KBM-7 (cell line): Measurements from ENCODE around the gene ATP1A4.

Source experiments
- DNase-seq: peaks from one replicate; pipeline ENCODE4 v3.0.0-alpha.2; 2015
- in situ Hi-C: fragments of 300-500 bp; cut with MboI; formaldehyde crosslinking; loops from 2 replicates; pipeline ENCODE4 v1.14.3; 2020; ENCODE audit warnings: low sequenced_read_pairs, low pct_unique_long_range_greater_than_20kb, mixed read lengths

Gene ATP1A4

DNA sequence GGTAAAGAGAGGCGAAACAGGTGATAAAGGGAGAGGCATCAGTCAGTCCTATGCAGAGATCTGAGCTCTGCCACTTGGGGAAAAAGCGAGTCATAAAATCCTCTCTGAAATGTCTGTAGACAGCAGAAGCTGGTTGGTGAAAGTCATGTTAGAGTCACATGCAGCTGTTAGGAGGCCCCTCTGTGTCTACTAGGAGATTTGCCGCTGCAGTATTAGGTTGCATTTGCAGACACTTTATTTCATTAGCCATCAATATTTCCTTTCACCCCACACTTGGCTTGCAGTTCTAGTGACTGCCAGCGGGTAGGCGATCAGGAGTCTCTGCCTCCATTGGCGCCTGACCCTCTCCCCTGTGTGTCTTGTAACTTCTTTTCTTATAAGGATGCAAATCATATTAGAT is 16.2 kb downstream of the ATP1A4 start:
- in situ Hi-C loops, result no loop called here
- no peak for DNase-seq

DNA sequence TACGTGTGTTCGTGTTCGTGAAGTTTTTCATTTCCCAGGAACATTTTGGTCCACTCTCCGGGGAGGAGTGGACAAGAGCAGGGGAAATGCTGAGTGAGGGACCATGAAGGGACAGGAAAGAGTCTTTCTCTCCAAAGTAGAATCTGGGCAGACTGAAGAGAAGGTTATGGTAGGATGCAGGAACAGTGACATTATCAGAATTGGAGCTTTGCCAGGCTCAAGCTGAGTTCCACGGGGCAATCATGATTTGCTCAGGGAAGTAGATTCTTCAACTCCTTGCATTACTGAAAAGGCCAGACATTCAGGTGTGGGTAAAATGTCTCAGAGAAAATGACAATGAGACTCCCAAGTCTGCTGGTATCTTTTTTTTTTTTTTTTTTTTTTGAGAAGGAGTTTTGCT is 16.6 kb downstream of the ATP1A4 start:
- DNase-seq, result no peak

DNA sequence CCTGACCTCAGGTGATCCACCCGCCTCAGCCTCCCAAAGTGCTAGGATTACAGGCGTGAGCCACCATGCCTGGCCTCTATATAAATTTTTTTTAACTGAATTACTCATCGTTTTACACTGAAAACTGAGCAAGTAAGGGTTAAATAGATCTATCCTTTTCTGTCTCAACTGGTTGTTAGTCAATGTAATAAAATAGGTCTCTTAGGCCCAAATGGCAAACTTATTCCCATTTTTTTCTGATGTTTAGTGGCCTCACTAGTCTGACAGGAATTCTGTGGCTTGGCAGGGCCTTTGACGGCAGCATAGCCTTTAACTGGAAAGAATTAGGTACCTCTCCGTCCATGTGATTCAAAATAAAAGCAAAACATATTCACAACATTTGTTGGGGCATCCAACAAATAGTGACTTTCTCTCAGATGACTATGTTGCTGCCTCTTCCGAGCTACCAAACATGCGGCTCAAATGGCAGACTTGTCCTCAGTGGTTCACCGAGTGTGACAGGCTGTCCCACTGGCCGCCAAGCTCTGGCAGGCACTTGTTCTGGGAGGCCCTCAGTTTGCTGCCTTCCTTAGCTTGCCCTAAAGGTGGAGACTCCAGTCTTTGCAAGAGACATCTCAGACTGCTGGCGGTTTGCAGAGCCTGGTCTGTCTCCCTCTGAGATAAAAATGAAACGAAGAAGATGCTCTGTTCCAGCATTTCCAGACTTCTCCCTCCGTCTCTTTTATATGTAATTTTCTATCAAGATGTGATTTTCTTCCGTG is 17.4 kb downstream of the ATP1A4 start:
- in situ Hi-C loops, result no loop called here
- no peak for DNase-seq

More for the DNA sequence above, 16.6 kb downstream of the ATP1A4 start:
- in situ Hi-C loops, result no loop called here

DNA sequence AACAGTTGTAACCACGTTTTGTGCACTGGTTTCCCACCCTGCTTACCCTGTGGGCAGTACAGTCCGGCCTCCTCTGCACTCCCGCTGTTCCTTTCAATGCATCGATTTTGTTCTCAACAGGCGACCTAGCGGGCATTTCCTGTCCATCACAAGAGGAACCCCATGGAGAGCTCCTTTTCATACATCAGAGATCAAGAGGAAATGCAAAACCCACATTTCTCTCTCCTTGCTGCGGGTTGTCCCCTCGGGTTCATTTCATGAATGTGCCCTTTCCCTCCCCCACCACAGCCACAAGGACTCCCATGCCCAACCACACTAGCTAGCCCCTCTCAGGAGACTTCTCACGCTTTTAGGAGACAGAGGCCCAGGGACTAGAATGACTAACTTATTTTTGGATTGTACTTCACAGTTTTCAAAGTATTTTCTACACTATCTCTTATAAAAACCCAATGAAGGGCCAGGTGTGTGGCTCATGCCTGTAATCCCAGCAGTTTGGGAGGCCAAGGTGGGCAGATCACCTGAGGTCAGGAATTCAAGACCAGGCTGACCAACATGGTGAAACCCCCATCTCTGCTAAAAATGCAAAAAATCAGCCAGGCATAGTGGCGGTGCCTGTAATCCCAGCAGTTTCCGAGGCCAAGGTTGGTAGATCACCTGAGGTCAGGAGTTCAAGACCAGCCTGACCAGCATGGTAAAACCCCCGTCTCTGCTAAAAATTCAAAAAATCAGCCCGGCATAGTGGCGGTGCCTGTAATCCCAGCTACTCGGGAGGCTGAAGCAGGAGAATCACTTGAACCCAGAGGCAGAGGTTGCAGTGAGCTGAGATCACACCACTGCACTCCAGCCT is 18.4 kb downstream of the ATP1A4 start:
- in situ Hi-C loops, result no loop called here
- DNase-seq, result peak; percentile 88

DNA sequence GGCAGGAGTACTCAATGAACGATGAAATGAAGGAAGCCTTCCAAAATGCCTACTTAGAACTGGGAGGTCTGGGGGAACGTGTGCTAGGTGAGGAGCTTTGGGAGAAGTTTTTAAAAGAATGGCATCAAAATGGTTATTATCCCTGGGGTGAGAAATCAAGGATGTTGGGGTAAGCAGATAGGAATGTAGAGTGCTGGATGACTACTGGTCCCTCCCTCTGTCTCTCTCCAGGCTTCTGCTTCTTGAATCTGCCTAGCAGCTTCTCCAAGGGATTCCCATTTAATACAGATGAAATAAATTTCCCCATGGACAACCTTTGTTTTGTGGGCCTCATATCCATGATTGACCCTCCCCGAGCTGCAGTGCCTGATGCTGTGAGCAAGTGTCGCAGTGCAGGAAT is 20.0 kb downstream of the ATP1A4 start:
- no peak for DNase-seq
- in situ Hi-C loops, result no loop called here

DNA sequence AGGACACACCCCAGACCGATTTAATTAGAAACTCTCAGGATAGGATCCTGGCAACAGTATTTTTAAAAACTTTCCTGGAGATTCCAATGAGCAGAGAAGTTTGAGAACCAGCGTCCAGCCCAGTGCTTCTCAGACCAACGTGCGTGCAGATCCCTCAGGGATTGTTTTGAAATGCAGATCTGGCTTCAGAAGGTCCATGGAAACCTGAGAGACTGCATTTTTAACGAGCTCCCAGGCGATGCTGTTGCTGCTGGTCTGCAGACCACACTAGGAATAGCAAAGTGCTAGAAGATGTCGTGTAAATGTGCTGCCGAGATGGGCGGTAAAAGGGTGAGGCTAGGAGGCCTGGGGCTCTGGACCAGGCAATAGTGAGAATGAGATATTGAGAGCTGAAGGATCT is 20.6 kb downstream of the ATP1A4 start:
- DNase-seq, result no peak
- in situ Hi-C loops, result no loop called here

DNA sequence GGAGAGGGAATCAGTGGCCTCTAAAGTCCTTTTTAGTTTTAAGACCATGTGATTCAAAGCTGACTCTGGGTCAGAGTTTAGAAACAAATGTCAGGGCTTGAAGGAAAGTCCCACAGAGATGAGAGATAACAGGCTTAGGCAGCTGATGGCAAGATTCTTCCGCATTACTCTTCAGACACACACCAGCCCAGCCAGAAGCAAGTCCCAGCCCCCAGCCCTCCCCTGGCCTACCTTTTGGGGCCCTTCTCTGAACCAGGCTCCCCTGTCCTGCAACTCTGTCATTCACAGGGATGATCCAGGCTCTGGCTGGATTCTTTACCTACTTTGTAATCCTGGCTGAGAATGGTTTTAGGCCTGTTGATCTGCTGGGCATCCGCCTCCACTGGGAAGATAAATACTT is 25.8 kb downstream of the ATP1A4 start:
- DNase-seq, result no peak
- in situ Hi-C loops, result no loop called here

DNA sequence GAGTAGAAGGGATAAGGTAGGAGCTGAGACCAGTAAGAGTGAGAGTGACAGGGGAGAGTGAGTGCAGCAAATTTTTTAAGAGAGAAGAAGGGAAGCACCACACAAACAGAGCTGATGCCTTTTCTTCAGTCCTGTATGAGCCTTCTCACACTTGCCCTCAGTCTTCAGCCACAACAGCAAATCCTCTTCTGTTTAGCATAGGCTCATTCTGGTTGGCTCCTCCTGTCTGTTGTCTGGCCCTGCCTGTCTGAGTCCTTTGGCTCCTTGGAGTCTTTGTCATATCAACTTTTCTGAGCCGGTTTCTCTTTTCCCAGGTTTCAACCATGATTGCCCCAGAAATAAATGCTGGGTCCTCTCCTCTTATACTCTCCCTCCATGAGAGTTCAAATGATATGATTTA is 26.3 kb downstream of the ATP1A4 start:
- DNase-seq, result no peak
- in situ Hi-C loops, result no loop called here

DNA sequence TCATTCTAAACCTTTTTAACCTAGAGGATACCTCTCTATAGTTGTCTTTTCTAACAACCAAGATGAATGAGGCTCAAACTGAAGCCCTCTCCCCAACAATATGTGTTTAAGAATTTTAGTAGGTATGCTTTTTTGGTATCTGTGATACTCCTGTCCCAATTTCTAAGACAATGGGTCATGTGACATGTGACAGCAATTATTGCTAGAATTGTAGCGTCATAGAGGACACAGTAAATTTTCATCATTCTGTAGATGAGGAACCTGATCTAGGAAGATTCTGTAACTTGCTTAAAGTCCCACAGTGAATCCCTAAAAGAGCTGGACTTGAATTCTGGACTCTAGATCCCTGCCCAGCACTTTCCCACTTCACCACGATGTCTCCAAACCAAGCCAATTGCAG is 27.3 kb downstream of the ATP1A4 start:
- no peak for DNase-seq
- in situ Hi-C loops, result no loop called here

DNA sequence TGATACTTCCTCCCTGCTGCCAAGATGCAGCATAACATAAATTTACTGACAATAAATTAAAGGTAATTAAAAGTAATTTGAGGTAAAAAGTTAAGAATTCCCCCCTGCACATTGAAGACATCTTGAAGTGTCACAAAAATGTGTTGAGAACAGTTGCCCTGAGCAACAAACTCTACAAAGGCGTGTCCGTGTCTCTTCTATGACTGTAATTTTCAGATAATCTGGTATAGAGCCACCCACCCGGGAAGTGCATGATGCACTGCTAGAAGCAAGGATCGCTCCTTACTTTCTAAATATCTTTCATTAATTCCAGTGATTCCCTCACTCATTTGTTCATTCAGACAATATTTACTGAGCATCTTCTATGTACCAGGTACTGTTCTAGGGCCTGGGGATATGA is 27.9 kb downstream of the ATP1A4 start:
- DNase-seq, result no peak
- in situ Hi-C loops, result no loop called here

DNA sequence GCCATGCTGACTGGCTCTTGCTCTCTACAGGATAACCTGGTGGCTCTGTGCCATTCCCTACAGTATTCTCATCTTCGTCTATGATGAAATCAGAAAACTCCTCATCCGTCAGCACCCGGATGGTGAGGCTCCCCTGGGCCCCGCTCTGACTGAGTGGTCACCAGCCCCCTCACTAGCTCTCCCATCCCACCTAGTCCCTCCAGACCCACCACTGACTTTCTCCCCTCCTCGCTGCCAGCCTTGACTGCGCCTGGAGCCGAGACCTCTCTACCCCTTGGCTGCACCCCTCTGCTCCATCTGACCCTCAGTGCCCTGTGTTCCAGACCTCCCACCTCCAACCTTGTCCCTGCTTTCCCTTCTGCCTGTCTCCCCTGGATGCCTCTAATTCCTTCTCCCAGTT is 34.8 kb downstream of the ATP1A4 start:
- DNase-seq, result no peak
- in situ Hi-C loops, result no loop called here

DNA sequence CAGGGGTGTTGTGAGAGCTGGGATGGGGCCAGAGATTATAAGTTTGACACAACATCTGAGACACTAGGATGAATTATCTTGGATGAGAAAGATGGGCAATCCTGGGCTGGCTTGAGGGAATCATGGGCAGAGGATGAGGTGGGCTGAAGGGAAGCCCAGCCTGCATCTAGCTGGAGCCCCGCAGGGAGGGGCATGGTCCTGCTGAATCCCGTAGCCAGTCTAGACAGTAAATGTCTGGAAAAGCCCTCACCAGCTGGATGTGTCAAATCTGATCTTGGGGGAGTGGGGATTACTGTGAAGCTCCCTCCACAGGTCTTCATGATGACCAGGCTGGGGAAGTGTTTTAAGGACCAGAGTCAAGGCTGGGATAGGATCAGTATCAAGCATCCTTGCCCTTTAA is 35.3 kb downstream of the ATP1A4 start:
- no peak for DNase-seq
- in situ Hi-C loops, result no loop called here

DNA sequence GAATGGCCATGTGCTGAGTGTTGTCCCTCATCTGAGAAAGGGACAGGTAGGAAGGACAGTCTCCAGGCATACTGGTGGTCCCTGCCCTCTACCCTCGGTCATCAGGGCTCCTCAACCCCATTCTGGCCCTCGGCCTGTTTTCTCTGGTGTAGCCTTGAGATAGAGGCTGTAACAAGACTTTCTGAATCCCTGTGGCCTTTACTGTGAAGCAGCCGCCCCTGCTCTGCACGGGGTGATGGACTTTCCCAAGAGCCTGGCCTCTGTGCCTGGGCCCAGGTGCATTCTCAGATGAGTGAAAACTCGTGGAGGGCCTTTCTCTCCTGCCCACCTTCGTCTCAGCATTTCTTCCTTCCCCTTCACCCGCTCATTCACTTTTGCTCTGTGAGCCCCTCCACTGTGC is 36.0 kb downstream of the ATP1A4 start:
- in situ Hi-C loops, result no loop called here
- DNase-seq, result no peak

DNA sequence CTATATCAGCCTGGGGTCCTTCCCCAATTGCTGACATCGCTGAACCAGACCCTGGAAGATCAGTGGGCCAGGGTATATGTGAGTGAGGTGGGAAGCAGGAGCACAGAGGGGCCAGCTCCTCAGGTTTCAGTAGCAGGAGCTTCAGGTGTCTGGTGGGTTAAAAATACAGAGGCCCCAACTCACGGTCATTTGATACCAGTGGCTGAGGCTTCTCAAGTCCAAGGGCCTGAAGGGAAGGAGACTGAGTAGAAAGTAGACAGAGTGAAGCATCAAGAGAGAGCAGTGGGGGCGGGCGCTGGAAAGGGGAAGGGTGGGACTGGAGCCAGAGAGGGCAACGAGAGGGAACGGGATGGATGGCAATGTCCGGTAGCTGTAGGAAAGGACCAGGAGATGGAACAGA is 36.9 kb downstream of the ATP1A4 start:
- in situ Hi-C loops, result no loop called here
- no peak for DNase-seq

DNA sequence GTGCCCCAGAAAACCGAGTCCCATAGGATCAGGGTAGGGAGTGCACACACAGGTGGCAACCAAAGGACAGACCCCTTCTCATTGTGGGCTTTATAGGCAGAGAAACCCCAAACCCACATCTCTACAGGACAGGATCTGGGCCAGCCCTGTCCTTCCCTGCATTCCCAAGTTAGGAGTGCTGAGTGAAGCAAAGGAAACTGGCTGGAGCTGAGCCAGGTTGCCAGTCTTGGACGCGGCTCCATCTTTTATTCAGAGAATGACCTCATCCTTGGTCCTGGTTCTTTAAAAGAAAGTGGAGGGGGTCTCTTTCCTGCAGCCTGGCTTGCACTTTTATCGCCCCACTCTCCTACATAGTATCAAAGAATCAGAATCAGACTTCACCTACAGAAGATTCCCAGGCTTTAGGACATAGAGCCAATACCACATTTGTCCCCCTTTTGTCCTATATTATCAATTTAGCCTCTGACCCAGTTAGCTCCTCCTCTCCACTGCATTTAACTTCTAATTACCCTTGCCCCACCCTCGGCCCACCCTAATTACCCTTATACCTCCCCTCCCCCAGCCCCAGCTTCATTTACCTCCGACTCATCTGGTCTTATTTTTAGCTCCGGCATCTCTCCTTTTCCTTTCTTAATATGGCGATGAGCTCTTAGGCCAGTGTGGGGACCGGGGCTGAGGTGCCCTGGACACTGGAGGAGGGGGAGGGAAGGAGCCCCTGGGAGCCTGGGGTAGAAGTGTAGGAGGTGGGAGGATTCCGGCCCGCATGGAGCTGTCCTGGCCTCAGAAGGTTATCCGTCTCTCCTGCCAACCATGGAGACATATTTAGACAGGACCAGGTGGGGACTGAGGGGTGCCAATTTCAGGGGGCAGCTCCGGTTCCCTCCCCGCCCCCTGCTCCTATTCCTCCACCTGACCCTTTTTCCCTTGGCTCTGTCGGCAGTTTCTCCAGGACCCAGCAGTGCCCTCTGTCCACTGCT is 38.5 kb downstream of the ATP1A4 start, which contains the start of gene CASQ1:
CASQ1 (plus strand) TSS at position 927 of the 977 bp plus-strand sequence. CDS start 177 bp downstream, outside the sequence.
- no peak for DNase-seq
- in situ Hi-C loops, result no loop called here

DNA sequence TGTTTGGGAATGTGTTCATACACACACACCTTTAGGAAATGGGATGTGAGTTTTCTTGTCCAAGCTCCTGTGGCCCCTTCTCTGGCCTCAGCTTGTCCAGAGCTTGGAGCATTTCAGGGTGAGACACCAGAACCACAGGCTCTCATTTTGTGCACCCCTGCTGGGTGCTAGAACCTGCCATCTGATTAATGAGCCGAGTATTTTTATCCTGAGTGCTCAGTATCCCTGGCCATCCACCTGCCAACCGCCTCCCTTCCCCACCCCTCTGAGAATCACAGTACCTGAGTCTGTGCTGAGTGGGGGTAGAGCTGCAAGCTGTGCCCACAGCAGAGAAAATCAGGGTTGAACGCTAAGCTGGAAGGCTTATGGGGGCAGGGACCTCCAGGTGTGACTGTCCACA is 40.4 kb downstream of the ATP1A4 start:
- no peak for DNase-seq
- in situ Hi-C loops, result no loop called here

DNA sequence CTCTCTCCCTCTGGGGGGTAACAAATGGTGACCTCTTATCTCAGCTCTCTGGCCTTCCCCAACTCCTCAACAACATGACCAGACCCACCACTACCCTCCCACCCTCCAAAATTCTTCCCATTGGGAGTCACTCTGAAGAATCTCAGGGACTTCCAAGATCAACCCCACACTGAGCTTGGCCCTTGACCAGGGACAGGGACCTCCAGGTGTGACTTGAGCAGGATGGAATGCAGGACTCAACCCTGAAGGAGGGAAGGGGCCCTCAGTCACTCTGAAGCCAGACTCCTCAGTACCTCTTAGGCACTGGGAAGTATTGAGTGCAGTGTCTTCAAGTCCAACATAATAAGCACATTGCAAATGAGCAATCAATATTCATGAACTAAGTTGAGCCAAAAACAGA is 40.8 kb downstream of the ATP1A4 start:
- in situ Hi-C loops, result no loop called here
- DNase-seq, result no peak

DNA sequence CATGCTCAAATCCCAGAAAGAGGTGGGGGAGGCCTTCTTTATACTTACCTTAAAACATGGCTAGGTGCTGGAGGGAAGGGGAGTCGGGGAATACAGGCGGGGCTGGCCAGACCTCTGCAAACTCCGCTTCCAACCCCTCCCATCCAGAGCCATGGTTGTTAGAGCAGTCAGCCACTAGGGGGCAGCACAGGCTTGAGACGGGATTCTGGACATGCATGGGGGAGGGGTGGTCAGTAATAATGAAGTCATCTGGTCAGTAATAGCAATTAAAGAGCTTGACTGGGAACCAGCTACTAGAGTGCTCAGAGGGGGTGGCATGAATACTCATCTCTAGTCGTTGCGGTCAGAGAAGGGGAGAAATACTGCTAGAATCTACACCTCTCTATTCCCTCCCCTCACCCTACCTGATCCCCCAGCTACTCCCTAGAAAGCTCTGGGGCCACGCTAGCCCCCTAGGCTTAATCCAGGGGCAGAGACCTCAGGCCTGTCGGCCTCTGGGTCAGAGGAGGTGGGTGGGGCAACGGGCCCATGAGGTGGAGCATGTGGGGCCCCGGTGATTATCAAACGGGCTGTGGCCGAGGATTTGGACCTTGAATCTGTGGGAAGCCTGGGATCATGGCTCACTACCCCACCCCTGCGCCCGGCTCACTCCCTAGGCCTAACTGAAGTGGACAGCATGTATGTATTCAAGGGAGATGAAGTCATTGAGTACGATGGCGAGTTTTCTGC is 41.9 kb downstream of the ATP1A4 start:
- in situ Hi-C loops, result no loop called here

More for the DNA sequence above, 41.9 kb downstream of the ATP1A4 start:
- DNase-seq, result peak; percentile 82
